ENCODE data around the gene WDR20. TPM values are rescaled to one million over a fixed set of nuclear protein-coding genes. Genes with fewer than 3 reads are reported as not detected.
"Not testable (repeated sequence)": the region's sequence is repeated elsewhere in the genome, so short reads cannot be mapped to it uniquely, and the experiment has no call there.

WDR20 gene
- total and polyA plus RNA-seq, 2 donors (not counting 3 experiments of a cell fraction or from before 2014, with no cell fraction given), result 12.2 to 22.4 TPM

- H3K4me1 ChIP-seq (ENCODE audit: control insufficient read depth, extremely low read depth, insufficient read depth, low read length); H3K4me2 ChIP-seq (ENCODE audit: insufficient read depth, low read length); H3K27ac ChIP-seq (ENCODE audit: insufficient read depth, low read depth, low read length); H3K9me3 ChIP-seq (replicated peaks; ENCODE audit: control insufficient read depth, insufficient read depth, low read length); H3K79me2 ChIP-seq (ENCODE audit: control insufficient read depth, insufficient read depth, low read length); H4K20me1 ChIP-seq (replicated peaks; ENCODE audit: control insufficient read depth, extremely low read depth, insufficient read depth, low read length); H3K36me3 ChIP-seq (ENCODE audit: control insufficient read depth in 2 of 2, extremely low read depth in 1 of 2, insufficient read depth in 2 of 2, low read length in 2 of 2); BruUV-seq (replicated peaks); POLR2A ChIA-PET; CTCF ChIA-PET; H3K9me1 ChIP-seq (replicated peaks; ENCODE audit: control insufficient read depth, extremely low read depth, insufficient read depth, low read length); H2AFZ ChIP-seq (ENCODE audit: low read depth, low read length); H3K9ac ChIP-seq (replicated peaks; ENCODE audit: extremely low read depth, insufficient read depth, low read length); H3K27me3 ChIP-seq (ENCODE audit: control insufficient read depth in 2 of 2, insufficient read depth in 2 of 2, low read length in 2 of 2); intact Hi-C loops (cut with micrococcal nuclease); H3K4me3 ChIP-seq (replicated peaks in 1 of 3; ENCODE audit: insufficient read depth in 1 of 3, low read depth in 1 of 3, low read length in 3 of 3); DNase-seq (ENCODE audit: low read depth, low spot score); dilution Hi-C loops (cut with MboI; ENCODE audit: extremely low pct_ligation_motif_present, low sequenced_read_pairs); FAIRE-seq: not testable (repeated sequence)
Observed at GRCh38 chr14:102135456-102135855, 4.2 kb upstream of the WDR20 start.

DNA sequence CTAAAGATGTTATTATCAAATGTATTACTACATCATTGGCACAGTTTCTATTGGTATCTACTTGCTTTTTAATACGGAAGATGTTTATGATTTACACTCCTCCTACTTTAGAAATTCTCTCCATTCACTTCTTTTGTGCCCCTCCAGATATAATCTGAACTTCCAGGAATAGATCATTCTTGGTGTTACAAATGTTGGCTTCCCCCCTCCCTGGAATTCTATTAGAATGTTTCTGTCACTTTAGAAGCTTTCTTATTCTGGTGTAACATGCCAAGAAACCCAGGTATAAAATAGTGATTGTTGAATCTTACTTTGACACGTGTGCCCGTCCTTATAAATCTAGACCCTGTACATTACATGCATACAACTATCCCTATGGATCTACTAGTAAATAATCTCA lies 1.2 kb upstream of the WDR20 start:
- TF ChIP-seq MAX (IDR thresholded peaks at IDR 0.05; ENCODE audit: insufficient read depth, insufficient read length) (no peak), JUN (IDR thresholded peaks at IDR 0.05; ENCODE audit: borderline replicate concordance, insufficient read depth, insufficient read length, low read depth) (no peak), EZH2 (IDR thresholded peaks at IDR 0.05; ENCODE audit: borderline replicate concordance, low read depth, low read length, severe bottlenecking) (no peak), FOS (IDR thresholded peaks at IDR 0.05; ENCODE audit: borderline replicate concordance, insufficient read depth, low read length) (no peak)
- Histone ChIP-seq H3K79me2 (ENCODE audit: control insufficient read depth, insufficient read depth, low read length) (peaks cover 31% of the 10 kb centered on the region), H3K27me3 (ENCODE audit: control insufficient read depth in 2 of 2, insufficient read depth in 2 of 2, low read length in 2 of 2) (no peaks in the 10 kb centered on the region), H3K4me3 (replicated peaks in 1 of 3; ENCODE audit: insufficient read depth in 1 of 3, low read depth in 1 of 3, low read length in 3 of 3) (peak overlapping the region; percentile 40 to 79 (median 72)), H3K36me3 (ENCODE audit: control insufficient read depth in 2 of 2, extremely low read depth in 1 of 2, insufficient read depth in 2 of 2, low read length in 2 of 2) (no peaks in the 10 kb centered on the region), H3K9ac (replicated peaks; ENCODE audit: extremely low read depth, insufficient read depth, low read length) (peak overlapping the region; percentile 38), H3K27ac (ENCODE audit: insufficient read depth, low read depth, low read length) (no peak overlapping the region), H2AFZ (ENCODE audit: low read depth, low read length) (peak overlapping the region; percentile 28), H3K4me2 (ENCODE audit: insufficient read depth, low read length) (peak overlapping the region; percentile 76), H3K9me1 (replicated peaks; ENCODE audit: control insufficient read depth, extremely low read depth, insufficient read depth, low read length) (no peaks in the 10 kb centered on the region), H3K4me1 (ENCODE audit: control insufficient read depth, extremely low read depth, insufficient read depth, low read length) (peaks cover 17% of the 10 kb centered on the region), H4K20me1 (replicated peaks; ENCODE audit: control insufficient read depth, extremely low read depth, insufficient read depth, low read length) (no peaks in the 10 kb centered on the region), H3K9me3 (replicated peaks; ENCODE audit: control insufficient read depth, insufficient read depth, low read length) (no peaks in the 10 kb centered on the region)
- ChIA-PET POLR2A (interaction anchor here (0.7 kb wide), 1 partner anchor 11 kb away, joined by 5 read pairs; no protein-coding TSS in a partner anchor), CTCF (interaction anchor here (1.4 kb wide), 1 partner anchor 176 kb away, joined by 6 read pairs; no protein-coding TSS in a partner anchor)
- DNase-seq (ENCODE audit: low read depth, low spot score) (no peak), FAIRE-seq (no peak)
- BruUV-seq (replicated peaks), result TSS peak; percentile 40
- dilution Hi-C loops (cut with MboI; ENCODE audit: extremely low pct_ligation_motif_present, low sequenced_read_pairs) (no loop called here), intact Hi-C loops (cut with micrococcal nuclease) (loop anchor here (2.0 kb wide), 1 partner anchor 176 kb away; no protein-coding TSS in a partner anchor)
